Esophagus squamous epithelium (tissue), 4 donors: ENCODE measurements around the gene GSTM4.

Source experiments
- POLR2A ChIP-seq, 4 donors: fragments of 450-650 bp; IDR thresholded peaks; one replicate each; pipeline ENCODE4 v1.6.1; 2017; ENCODE audit warnings: antibody characterized with exemption in 4 of 4, mild to moderate bottlenecking in 4 of 4, moderate library complexity in 3 of 4
- TF ChIP-seq, protein P1 (sequence below), 6 experiments: fragments of 450-650 bp in 4 of 6; fragments of 200-600 bp in 2 of 6; sonication (generic) in 2 of 6; IDR thresholded peaks; one replicate each; pipeline ENCODE4 v1.5.1; 2016 to 2019; ENCODE audit warnings: antibody characterized with exemption in 6 of 6, mild to moderate bottlenecking in 4 of 6, moderate library complexity in 4 of 6

DNA sequence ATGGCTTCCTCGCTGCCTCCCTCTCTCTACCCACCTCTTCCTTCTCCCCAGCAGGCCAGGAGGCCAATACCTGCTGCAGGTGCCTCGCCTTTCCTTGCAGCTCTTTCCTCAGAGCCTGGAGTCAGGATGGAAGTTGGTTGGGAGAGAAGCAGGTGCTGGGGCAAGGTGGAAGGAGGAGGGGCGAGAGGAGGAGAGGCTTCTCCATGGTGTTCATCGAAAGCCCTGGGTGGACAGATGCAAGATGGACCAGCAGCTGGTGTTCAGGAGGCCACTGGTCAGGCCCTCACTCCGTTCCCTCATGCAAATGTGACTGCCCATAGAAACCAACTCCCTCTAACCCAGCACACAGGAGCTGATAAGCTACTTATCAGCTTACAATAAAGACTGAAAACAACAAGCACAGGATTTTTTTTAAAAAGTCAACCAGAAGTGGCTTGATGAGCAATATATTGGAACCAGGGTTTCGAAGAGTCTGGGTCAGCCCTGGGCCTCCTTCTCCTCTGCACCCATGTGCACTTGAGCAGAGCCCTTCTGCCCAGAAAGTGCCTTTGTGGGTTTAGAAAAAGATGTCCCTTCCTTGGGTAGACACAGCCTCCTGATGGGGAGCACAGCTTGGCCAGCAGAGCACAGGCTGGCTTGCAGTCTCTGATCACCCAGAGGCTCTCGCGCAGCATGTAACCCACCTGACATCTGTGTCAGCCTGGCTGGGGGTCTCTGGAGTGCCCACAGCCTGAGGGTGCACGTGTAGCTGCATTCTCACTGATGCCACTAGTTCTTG, 16.6 kb upstream of the GSTM4 start:
- TF ChIP-seq POLR2A (IDR thresholded peaks at IDR 0.05), result no peak
- TF ChIP-seq, protein P1, sequence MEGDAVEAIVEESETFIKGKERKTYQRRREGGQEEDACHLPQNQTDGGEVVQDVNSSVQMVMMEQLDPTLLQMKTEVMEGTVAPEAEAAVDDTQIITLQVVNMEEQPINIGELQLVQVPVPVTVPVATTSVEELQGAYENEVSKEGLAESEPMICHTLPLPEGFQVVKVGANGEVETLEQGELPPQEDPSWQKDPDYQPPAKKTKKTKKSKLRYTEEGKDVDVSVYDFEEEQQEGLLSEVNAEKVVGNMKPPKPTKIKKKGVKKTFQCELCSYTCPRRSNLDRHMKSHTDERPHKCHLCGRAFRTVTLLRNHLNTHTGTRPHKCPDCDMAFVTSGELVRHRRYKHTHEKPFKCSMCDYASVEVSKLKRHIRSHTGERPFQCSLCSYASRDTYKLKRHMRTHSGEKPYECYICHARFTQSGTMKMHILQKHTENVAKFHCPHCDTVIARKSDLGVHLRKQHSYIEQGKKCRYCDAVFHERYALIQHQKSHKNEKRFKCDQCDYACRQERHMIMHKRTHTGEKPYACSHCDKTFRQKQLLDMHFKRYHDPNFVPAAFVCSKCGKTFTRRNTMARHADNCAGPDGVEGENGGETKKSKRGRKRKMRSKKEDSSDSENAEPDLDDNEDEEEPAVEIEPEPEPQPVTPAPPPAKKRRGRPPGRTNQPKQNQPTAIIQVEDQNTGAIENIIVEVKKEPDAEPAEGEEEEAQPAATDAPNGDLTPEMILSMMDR (IDR thresholded peaks at IDR 0.05), result no peak
